ENCODE measurements around the gene HDC.

Gene HDC, protein sequence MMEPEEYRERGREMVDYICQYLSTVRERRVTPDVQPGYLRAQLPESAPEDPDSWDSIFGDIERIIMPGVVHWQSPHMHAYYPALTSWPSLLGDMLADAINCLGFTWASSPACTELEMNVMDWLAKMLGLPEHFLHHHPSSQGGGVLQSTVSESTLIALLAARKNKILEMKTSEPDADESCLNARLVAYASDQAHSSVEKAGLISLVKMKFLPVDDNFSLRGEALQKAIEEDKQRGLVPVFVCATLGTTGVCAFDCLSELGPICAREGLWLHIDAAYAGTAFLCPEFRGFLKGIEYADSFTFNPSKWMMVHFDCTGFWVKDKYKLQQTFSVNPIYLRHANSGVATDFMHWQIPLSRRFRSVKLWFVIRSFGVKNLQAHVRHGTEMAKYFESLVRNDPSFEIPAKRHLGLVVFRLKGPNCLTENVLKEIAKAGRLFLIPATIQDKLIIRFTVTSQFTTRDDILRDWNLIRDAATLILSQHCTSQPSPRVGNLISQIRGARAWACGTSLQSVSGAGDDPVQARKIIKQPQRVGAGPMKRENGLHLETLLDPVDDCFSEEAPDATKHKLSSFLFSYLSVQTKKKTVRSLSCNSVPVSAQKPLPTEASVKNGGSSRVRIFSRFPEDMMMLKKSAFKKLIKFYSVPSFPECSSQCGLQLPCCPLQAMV

DNA sequence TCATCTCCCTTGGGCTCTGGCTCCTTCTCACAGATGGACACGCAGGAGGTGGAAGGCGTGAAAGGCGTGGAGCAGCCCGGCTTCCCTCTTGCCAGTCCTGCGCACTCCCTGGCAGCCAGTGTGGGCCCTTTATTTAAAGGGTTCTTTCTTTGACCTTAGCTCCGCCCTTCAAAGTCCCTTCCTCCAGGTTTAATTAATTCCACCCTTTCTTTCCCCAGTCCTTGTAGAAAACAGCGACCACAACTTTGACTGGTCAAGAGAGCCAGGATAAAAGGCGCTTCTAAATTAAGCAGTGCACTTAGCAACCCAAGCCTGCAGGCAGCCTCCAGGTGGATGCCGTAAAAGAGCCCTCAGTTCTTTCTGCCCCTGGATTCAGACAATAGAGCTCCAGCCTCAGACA lies at the start of gene HDC:
HDC (minus strand) TSS at position 107 of the 400 bp plus-strand sequence; CDS start at position 4, 103 bp downstream.
- DNase-seq (ENCODE audit: extremely low read depth, low read depth), result no peak
- TF ChIP-seq, protein P1, sequence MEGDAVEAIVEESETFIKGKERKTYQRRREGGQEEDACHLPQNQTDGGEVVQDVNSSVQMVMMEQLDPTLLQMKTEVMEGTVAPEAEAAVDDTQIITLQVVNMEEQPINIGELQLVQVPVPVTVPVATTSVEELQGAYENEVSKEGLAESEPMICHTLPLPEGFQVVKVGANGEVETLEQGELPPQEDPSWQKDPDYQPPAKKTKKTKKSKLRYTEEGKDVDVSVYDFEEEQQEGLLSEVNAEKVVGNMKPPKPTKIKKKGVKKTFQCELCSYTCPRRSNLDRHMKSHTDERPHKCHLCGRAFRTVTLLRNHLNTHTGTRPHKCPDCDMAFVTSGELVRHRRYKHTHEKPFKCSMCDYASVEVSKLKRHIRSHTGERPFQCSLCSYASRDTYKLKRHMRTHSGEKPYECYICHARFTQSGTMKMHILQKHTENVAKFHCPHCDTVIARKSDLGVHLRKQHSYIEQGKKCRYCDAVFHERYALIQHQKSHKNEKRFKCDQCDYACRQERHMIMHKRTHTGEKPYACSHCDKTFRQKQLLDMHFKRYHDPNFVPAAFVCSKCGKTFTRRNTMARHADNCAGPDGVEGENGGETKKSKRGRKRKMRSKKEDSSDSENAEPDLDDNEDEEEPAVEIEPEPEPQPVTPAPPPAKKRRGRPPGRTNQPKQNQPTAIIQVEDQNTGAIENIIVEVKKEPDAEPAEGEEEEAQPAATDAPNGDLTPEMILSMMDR (IDR thresholded peaks at IDR 0.05; ENCODE audit: low read depth, low read length), result no peak

DNA sequence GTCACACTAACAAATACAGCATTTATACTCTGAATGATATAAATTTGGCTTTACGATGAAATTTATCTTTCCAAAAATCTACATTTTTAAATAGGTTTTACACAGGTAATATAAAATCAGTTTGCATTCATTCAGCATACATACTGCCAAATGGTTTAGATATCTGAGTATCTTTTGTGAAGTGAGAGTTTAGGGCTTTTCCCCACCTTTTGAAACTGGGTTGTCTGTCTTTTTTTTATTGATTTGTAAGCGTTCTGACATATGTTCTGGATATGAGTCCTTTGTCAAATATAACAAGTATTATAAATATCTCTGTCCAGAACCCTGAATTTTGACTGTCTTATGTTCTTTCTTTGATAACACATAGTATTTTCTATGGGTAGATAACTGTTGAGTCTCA lies 47.1 kb upstream of the HDC start:
- TF ChIP-seq, protein P1 (IDR thresholded peaks at IDR 0.05; ENCODE audit: low read depth, low read length), result no peak
- no peak for DNase-seq (ENCODE audit: extremely low read depth, low read depth)

DNA sequence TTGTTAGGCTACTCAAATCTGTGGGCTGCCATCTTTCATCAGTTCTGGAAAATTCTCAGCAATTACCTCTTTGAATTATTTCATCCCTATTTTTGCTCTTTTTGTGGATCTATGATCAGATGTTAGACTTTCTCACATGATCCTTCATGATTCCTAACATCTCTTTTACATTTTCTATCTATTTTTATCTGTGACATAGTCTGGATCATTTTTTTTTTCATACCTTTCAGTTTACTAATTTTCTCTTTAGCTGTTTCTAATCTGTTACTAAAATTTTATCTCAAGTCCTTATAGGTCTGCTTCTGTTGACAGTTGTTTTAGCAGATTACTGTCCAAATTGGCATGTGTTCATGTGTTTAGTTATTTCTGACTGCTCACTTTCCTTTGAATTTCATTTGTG lies 42.3 kb upstream of the HDC start:
- DNase-seq (ENCODE audit: extremely low read depth, low read depth), result no peak
- TF ChIP-seq, protein P1 (IDR thresholded peaks at IDR 0.05; ENCODE audit: low read depth, low read length), result no peak

DNA sequence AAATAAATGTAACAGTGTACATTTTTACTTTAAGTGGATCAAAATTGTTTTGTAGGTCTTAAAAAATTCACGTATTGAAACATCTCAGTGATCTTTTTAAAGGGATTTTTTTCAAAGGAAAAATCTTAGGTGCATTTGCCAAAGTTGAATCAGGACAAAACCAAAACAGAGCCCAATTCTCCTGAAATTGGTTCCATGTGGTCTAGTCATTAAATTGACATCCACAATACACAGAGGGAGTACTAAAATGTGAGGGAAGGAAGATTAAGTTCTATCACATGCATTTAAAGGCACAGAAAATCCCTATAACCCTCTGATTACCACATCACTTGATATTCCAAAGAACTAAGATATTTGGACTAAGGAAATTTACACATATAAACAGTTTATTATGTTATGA lies 39.3 kb upstream of the HDC start:
- DNase-seq (ENCODE audit: extremely low read depth, low read depth), result peak; percentile 15
- TF ChIP-seq, protein P1 (IDR thresholded peaks at IDR 0.05; ENCODE audit: low read depth, low read length), result no peak

DNA sequence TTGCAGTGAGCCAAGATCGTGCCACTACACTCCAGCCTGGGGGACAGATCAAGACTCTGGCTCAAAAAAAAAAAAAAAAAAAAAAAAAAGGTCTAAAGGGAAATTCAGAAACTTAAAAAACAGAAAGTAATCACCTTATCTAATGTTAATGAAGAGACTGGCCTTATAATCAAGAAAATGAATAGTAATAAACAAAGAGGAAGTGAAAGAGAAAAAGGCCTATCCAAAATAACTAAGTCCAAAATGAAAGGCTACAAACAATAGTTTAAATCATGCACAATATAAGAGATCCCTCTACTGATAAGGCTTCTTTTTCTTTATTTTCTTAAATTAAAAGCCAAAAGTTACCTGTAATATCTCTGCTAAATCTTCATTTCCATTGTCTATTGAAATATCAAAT lies 37.1 kb upstream of the HDC start:
- no peak for DNase-seq (ENCODE audit: extremely low read depth, low read depth)
- TF ChIP-seq, protein P1 (IDR thresholded peaks at IDR 0.05; ENCODE audit: low read depth, low read length), result no peak

DNA sequence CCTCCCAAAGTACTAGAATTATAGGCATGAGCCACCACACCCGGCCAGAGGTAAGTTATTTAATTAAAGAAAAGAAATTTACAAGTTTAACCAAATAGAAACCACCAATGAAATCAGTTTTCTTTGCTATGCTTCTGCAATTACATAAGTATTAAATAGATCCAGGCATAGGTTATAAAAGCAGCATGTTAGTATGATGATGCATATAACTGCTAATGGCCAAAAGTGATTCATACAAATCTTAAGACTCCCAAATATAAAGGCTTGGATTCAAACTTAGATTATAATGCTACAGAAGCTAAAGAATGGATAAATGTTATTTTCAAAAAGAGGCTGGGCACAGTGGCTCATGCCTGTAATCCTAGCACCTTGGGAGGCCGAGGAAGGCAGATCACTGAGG lies 32.8 kb upstream of the HDC start:
- DNase-seq (ENCODE audit: extremely low read depth, low read depth), result no peak
- TF ChIP-seq, protein P1 (IDR thresholded peaks at IDR 0.05; ENCODE audit: low read depth, low read length), result no peak

DNA sequence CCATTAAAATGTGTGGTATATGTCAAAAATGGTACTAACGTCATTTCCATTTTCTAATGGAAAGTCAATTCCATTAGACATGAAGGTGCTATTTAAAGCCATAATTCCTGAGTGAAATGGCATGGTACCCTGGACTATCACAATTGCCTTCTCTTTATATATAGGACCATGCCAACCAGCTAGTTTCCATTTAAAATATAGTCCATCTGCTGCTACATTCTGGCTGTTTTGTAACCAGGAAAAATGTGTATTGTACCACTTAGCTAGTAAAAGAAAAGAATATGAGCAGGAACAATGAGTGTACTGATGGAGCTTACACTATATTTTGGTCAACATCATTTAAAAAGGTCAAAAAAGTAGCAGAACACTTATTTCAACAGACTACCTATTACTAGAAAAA lies 30.4 kb upstream of the HDC start:
- TF ChIP-seq, protein P1 (IDR thresholded peaks at IDR 0.05; ENCODE audit: low read depth, low read length), result no peak
- DNase-seq (ENCODE audit: extremely low read depth, low read depth), result no peak
